Mesodermal cell (in vitro differentiated cells): Measurements from ENCODE around the gene DLG2.

Experiments used
- H3K27ac ChIP-seq: 2 replicates; pipeline ENCODE4 v1.7.0; 2013; ENCODE audit warnings: mild to moderate bottlenecking, low read depth, low read length, moderate library complexity; ENCODE audit not compliant: severe bottlenecking
- H3K36me3 ChIP-seq: 2 replicates; pipeline ENCODE4 v1.7.1; 2013; ENCODE audit warnings: mild to moderate bottlenecking, low read length, moderate library complexity; ENCODE audit not compliant: control insufficient read depth, insufficient read depth
- H3K4me1 ChIP-seq: one replicate; pipeline ENCODE4 v1.7.1; 2013; ENCODE audit warnings: mild to moderate bottlenecking, low read length; ENCODE audit not compliant: insufficient read depth, control insufficient read depth, poor library complexity, severe bottlenecking
- H3K4me3 ChIP-seq: 2 replicates; pipeline ENCODE4 v1.7.0; 2013; ENCODE audit warnings: low read length, control low read depth, mild to moderate bottlenecking; ENCODE audit not compliant: insufficient read depth, poor library complexity, severe bottlenecking; ENCODE audit errors: extremely low read depth
- H3K9me3 ChIP-seq: 2 replicates; pipeline ENCODE4 v1.7.1; 2013; ENCODE audit warnings: mild to moderate bottlenecking, low read length, moderate library complexity; ENCODE audit not compliant: control insufficient read depth
- WGBS, 2 experiments: methylation state at CpG; one replicate each; pipeline ENCODE4 v1.1.5; 2013; ENCODE audit warnings: missing lambda C conversion rate in 2 of 2; ENCODE audit not compliant: insufficient coverage in 2 of 2; 5-methylcytosine and 5-hydroxymethylcytosine counted together

The DLG2 gene

GRCh38 chr11:84034484-84034883 lies 1592.7 kb downstream of the DLG2 start:
- H3K36me3 ChIP-seq: no peaks in the 10 kb centered on the region
- no peaks in the 10 kb centered on the region for H3K4me1 ChIP-seq
- no peak overlapping the region for H3K27ac ChIP-seq
- no peak overlapping the region for H3K4me3 ChIP-seq
- H3K9me3 ChIP-seq: no peaks in the 10 kb centered on the region

GRCh38 chr11:84024266-84024665 lies 1602.9 kb downstream of the DLG2 start:
- no peak overlapping the region for H3K27ac ChIP-seq
- no peak overlapping the region for H3K4me3 ChIP-seq
- H3K9me3 ChIP-seq: no peaks in the 10 kb centered on the region
- no CpG with 5 or more reads among the region's 1 CpG for WGBS, 2 experiments
- H3K4me1 ChIP-seq: no peaks in the 10 kb centered on the region
- H3K36me3 ChIP-seq: no peaks in the 10 kb centered on the region

- Histone ChIP-seq H3K9me3 (no peaks in the 10 kb centered on the region), H3K4me1 (no peaks in the 10 kb centered on the region), H3K4me3 (no peak overlapping the region), H3K36me3 (no peaks in the 10 kb centered on the region), H3K27ac (peak overlapping the region; percentile 71)
Observed at GRCh38 chr11:84022695-84023094, 1604.4 kb downstream of the DLG2 start.

GRCh38 chr11:84022201-84022600 lies 1604.9 kb downstream of the DLG2 start:
- WGBS, 2 experiments: no CpG with 5 or more reads among the region's 1 CpG
- Histone ChIP-seq H3K9me3 (no peaks in the 10 kb centered on the region), H3K4me1 (no peaks in the 10 kb centered on the region), H3K36me3 (no peaks in the 10 kb centered on the region), H3K27ac (peak overlapping the region; percentile 71), H3K4me3 (no peak overlapping the region)

- H3K36me3 ChIP-seq: no peaks in the 10 kb centered on the region
- H3K4me3 ChIP-seq: no peak overlapping the region
- no peaks in the 10 kb centered on the region for H3K9me3 ChIP-seq
- no peak overlapping the region for H3K27ac ChIP-seq
- no peaks in the 10 kb centered on the region for H3K4me1 ChIP-seq
- WGBS, 2 experiments: 88% methylated on average over 1 of the region's 2 CpGs; no CpG with 5 or more reads in 1 of the 2 experiments
Observed at GRCh38 chr11:84021291-84021690, 1605.9 kb downstream of the DLG2 start.

- Histone ChIP-seq H3K27ac (peak overlapping the region; percentile 55), H3K4me1 (no peaks in the 10 kb centered on the region), H3K4me3 (no peak overlapping the region), H3K36me3 (no peaks in the 10 kb centered on the region), H3K9me3 (no peaks in the 10 kb centered on the region)
- 80 to 85% methylated on average over 4 of the region's 5 CpGs for WGBS, 2 experiments
Observed at GRCh38 chr11:84019571-84020194, 1607.5 kb downstream of the DLG2 start.

- Histone ChIP-seq H3K4me3 (no peak overlapping the region), H3K27ac (no peak overlapping the region), H3K9me3 (no peaks in the 10 kb centered on the region), H3K36me3 (no peaks in the 10 kb centered on the region), H3K4me1 (no peaks in the 10 kb centered on the region)
- 100% methylated on average over 1 of the region's 3 CpGs; no CpG with 5 or more reads in 1 of the 2 experiments for WGBS, 2 experiments
Observed at GRCh38 chr11:84014539-84014938, 1612.6 kb downstream of the DLG2 start.

GRCh38 chr11:84012171-84012826 lies 1614.8 kb downstream of the DLG2 start:
- no peak overlapping the region for H3K4me3 ChIP-seq
- WGBS, 2 experiments: 83 to 93% methylated on average over 2 of the region's 4 CpGs
- no peaks in the 10 kb centered on the region for H3K4me1 ChIP-seq
- H3K36me3 ChIP-seq: no peaks in the 10 kb centered on the region
- no peaks in the 10 kb centered on the region for H3K9me3 ChIP-seq
- H3K27ac ChIP-seq: no peak overlapping the region

GRCh38 chr11:84003181-84003580 lies 1624.0 kb downstream of the DLG2 start:
- H3K4me1 ChIP-seq: no peaks in the 10 kb centered on the region

GRCh38 chr11:83998921-83999320 lies 1628.2 kb downstream of the DLG2 start:
- H3K4me1 ChIP-seq: no peaks in the 10 kb centered on the region
- H3K4me3 ChIP-seq: no peak overlapping the region
- H3K9me3 ChIP-seq: peaks cover 12% of the 10 kb centered on the region
- no peak overlapping the region for H3K27ac ChIP-seq
- WGBS, 2 experiments: 80 to 100% methylated on average over 1 of the region's 1 CpG
- no peaks in the 10 kb centered on the region for H3K36me3 ChIP-seq

More at GRCh38 chr11:84003181-84003580, 1624.0 kb downstream of the DLG2 start:
- H3K4me3 ChIP-seq: no peak overlapping the region
- H3K27ac ChIP-seq: no peak overlapping the region
- peaks cover 12% of the 10 kb centered on the region for H3K9me3 ChIP-seq
- H3K36me3 ChIP-seq: no peaks in the 10 kb centered on the region

GRCh38 chr11:83990160-83990733 lies 1636.9 kb downstream of the DLG2 start:
- no peak overlapping the region for H3K4me3 ChIP-seq
- WGBS, 2 experiments: 80 to 96% methylated on average over 6 of the region's 7 CpGs
- no peaks in the 10 kb centered on the region for H3K4me1 ChIP-seq
- H3K9me3 ChIP-seq: no peaks in the 10 kb centered on the region
- H3K36me3 ChIP-seq: no peaks in the 10 kb centered on the region
- H3K27ac ChIP-seq: no peak overlapping the region
